K562 (cell line): ENCODE results near the gene ALG12. TPM values are rescaled to one million over a fixed set of nuclear protein-coding genes. Genes with fewer than 3 reads are reported as not detected.
A peak's percentile ranks its signal among the peaks of the same experiment; 100 is the strongest.

Experiments used
- ATAC-seq: fragments of 200-7000 bp; cut with Tn5 transposase; 3 replicates; pipeline ENCODE4 v1.9.1; 2020; ENCODE audit warnings: moderate library complexity
- BruUV-seq: library from RNA; stranded (reverse); fragments of 400-500 nt; replicated peaks from 2 replicates; lab custom pipeline; 2021; lab: Mats Ljungman, UMichigan
- CTCF ChIA-PET: fragments of 300-600 bp; formaldehyde crosslinking; extraction: SDS; loops from one replicate; lab custom pipeline; 2021; ENCODE audit warnings: low intra/inter-chr PET ratio; lab: Yijun Ruan, JAX
- POLR2A ChIA-PET: fragments of 300-600, 350-650 bp; sonication (Branson Sonifier 250); formaldehyde crosslinking; extraction: SDS; loops from one replicate; lab custom pipeline; 2021; ENCODE audit warnings: antibody characterized with exemption, inconsistent platforms; lab: Yijun Ruan, JAX
- DNase-seq, 4 experiments: peaks; one replicate each; pipeline versions ENCODE4 v3.0.0 to v3.0.0-alpha.2; 2011 to 2018; ENCODE audit warnings: low spot score in 3 of 4, mixed read lengths in 3 of 4; ENCODE audit errors: extremely low read depth in 1 of 4
- FAIRE-seq: peaks from 2 replicates; lab custom pipeline; 2011; peaks lifted over from hg19 to GRCh38; lab: Jason Lieb, UNC
- H2AFZ ChIP-seq: 2 replicates; pipeline ENCODE4 v1.6.0; 2011; ENCODE audit warnings: low read depth, low read length, control low read depth, inconsistent platforms
- H3K27ac ChIP-seq: fragments of 200-600 bp; 3 replicates; pipeline ENCODE4 v1.8.0; 2011; ENCODE audit warnings: low read depth, mild to moderate bottlenecking, control low read depth, inconsistent platforms, low read length, moderate library complexity, mixed read lengths; ENCODE audit errors: extremely low read depth
- H3K27me3 ChIP-seq, 2 experiments: fragments of 300-600 bp in 1 of 2; 2 replicates in 1 of 2; 3 replicates in 1 of 2; pipeline versions ENCODE4 v1.6.0 to v1.8.0; 2011; ENCODE audit warnings: inconsistent platforms in 2 of 2, low read length in 2 of 2, mild to moderate bottlenecking in 1 of 2, mixed read lengths in 1 of 2, moderate library complexity in 1 of 2; ENCODE audit not compliant: control insufficient read depth in 2 of 2, insufficient read depth in 2 of 2
- H3K36me3 ChIP-seq: fragments of 300-600 bp; 3 replicates; pipeline ENCODE4 v1.8.0; 2011; ENCODE audit warnings: mild to moderate bottlenecking, low read length, inconsistent platforms; ENCODE audit not compliant: control insufficient read depth, insufficient read depth
- H3K4me1 ChIP-seq, 2 experiments: fragments of 200-600 bp in 1 of 2; replicated peaks in 1 of 2; 2 replicates in 1 of 2; 3 replicates in 1 of 2; pipeline versions ENCODE4 v1.5.1 to v1.8.0; 2011; ENCODE audit warnings: inconsistent platforms in 2 of 2, low read length in 2 of 2, mild to moderate bottlenecking in 1 of 2, mixed read lengths in 1 of 2, moderate library complexity in 1 of 2; ENCODE audit not compliant: control insufficient read depth in 2 of 2, insufficient read depth in 2 of 2
- H3K4me2 ChIP-seq: 2 replicates; pipeline ENCODE4 v1.6.1; 2011; ENCODE audit warnings: low read length, control low read depth, inconsistent platforms, mixed read lengths; ENCODE audit not compliant: insufficient read depth
- H3K4me3 ChIP-seq: fragments of 200-600 bp; sonication (generic), shearing (Covaris generic); 2 replicates; pipeline ENCODE4 v1.5.1; 2016; ENCODE audit warnings: control low read depth, inconsistent platforms
- H3K79me2 ChIP-seq: fragments of 200-600 bp; 3 replicates; pipeline ENCODE4 v1.8.0; 2011; ENCODE audit warnings: low read length, inconsistent platforms; ENCODE audit not compliant: control insufficient read depth, insufficient read depth
- H3K9ac ChIP-seq, 2 experiments: 2 replicates each; pipeline versions ENCODE4 v1.6.0 to v1.6.1; 2011; ENCODE audit warnings: low read depth in 2 of 2, low read length in 2 of 2, control low read depth in 1 of 2, inconsistent platforms in 1 of 2, mild to moderate bottlenecking in 1 of 2, mixed read lengths in 1 of 2; ENCODE audit not compliant: insufficient read depth in 1 of 2
- H3K9me1 ChIP-seq: one replicate; pipeline ENCODE4 v1.6.0; 2011; ENCODE audit warnings: inconsistent platforms, mild to moderate bottlenecking, low read length, moderate library complexity; ENCODE audit not compliant: control insufficient read depth, insufficient read depth
- H3K9me3 ChIP-seq: replicated peaks from 2 replicates; pipeline ENCODE4 v1.5.1; 2011; ENCODE audit warnings: low read depth, low read length, inconsistent platforms; ENCODE audit not compliant: control insufficient read depth, insufficient read depth
- H4K20me1 ChIP-seq: replicated peaks from 2 replicates; pipeline ENCODE4 v1.6.1; 2011; ENCODE audit warnings: low read length, inconsistent platforms, mixed read lengths; ENCODE audit not compliant: control insufficient read depth, insufficient read depth
- FOXA1 ChIP-seq: fragments of 450-650 bp; IDR thresholded peaks from 2 replicates; pipeline ENCODE4 v1.6.1; 2016; ENCODE audit warnings: mild to moderate bottlenecking, borderline replicate concordance
- HCFC1 ChIP-seq: IDR thresholded peaks from 2 replicates; pipeline ENCODE4 v1.6.1; 2012; ENCODE audit warnings: low read depth, low read length, improper control_type of control experiment
- MEF2A ChIP-seq: IDR thresholded peaks from 2 replicates; pipeline ENCODE4 v1.6.1; 2011; ENCODE audit warnings: low read depth, mild to moderate bottlenecking, low read length, moderate library complexity; ENCODE audit not compliant: control insufficient read depth
- MEF2D ChIP-seq: conservative IDR thresholded peaks from 2 replicates; pipeline ENCODE4 v1.6.1; 2016; ENCODE audit warnings: low read depth, missing genetic modification characterization, missing compliant biosample characterization
- POLR2G ChIP-seq: fragments of 200-400 bp; formaldehyde crosslinking; IDR thresholded peaks from 2 replicates; pipeline ENCODE4 v1.6.1; 2017; ENCODE audit warnings: low read depth, mild to moderate bottlenecking, antibody characterized with exemption, low read length, moderate library complexity
- TRIM28 ChIP-seq: fragments of 450-650 bp; IDR thresholded peaks from 2 replicates; pipeline ENCODE4 v1.6.1; 2017
- U2AF1 ChIP-seq: fragments of 200-400 bp; formaldehyde crosslinking; optimal IDR thresholded peaks from 2 replicates; pipeline ENCODE3; 2017; ENCODE audit warnings: mild to moderate bottlenecking, low read depth, low read length, moderate library complexity
- ZNF224 ChIP-seq: sonication (generic); formaldehyde crosslinking; IDR thresholded peaks from 2 replicates; pipeline ENCODE4 v1.8.0; 2022; ENCODE audit warnings: mild to moderate bottlenecking, missing genetic modification reagents
- ZNF696 ChIP-seq: fragments of 250-450 bp; sonication (Bioruptor Pico); conservative IDR thresholded peaks from 2 replicates; pipeline ENCODE4 v1.4.0; 2020; ENCODE audit warnings: mild to moderate bottlenecking, moderate library complexity
- WGBS: fragments of 100-300 bp; shearing (Covaris generic); methylation state at CpG from one replicate; pipeline ENCODE4 v1.1.6; 2016; ENCODE audit warnings: low coverage, mixed read lengths; ENCODE audit not compliant: insufficient coverage; ENCODE audit errors: missing lambda C conversion rate; 5-methylcytosine and 5-hydroxymethylcytosine counted together
- in situ Hi-C: fragments of 300-500 bp; cut with MboI; formaldehyde crosslinking; loops from 4 replicates; pipeline ENCODE4 v1.15.0; 2018; ENCODE audit warnings: inconsistent platforms, mixed read lengths
- intact Hi-C: fragments of 100-400 bp; cut with micrococcal nuclease; formaldehyde crosslinking; loops from 2 replicates; pipeline ENCODE4 v1.14.2; 2022
- polyA plus RNA-seq, 8 experiments: library from polyadenylated mRNA; depleted of rRNA in 4 of 8; stranded (reverse) in 5 of 8; unstranded in 3 of 8; fragments of >200 nt; fragmentation: Nextera tagmentation in 2 of 8; fragmentation: Illumina TruSeq in 1 of 8; extraction: Ambion mirVana in 2 of 8; extraction: Trizol in 1 of 8; gene quantifications; 2 replicates each; pipeline versions ENCODE4 v1.2.1 to v1.2.3, GENCODE V29; 2011 to 2014; ENCODE audit warnings: inconsistent platforms in 1 of 8, missing spikeins in 1 of 8
- total RNA-seq, 7 experiments: library from RNA; depleted of rRNA in 6 of 7; stranded (reverse); fragments of >200 nt in 6 of 7; fragmentation: Illumina TruSeq in 2 of 7; extraction: Trizol in 2 of 7; gene quantifications; 2 replicates each; pipeline versions ENCODE4 v1.2.1 to v1.2.3, GENCODE V29; 2011 to 2021; ENCODE audit warnings: low replicate concordance in 1 of 7
- TF ChIP-seq, protein P1 (sequence below): sonication (generic); formaldehyde crosslinking; IDR thresholded peaks from 2 replicates; pipeline ENCODE4 v1.8.1; 2023; ENCODE audit warnings: mild to moderate bottlenecking, missing genetic modification reagents

ALG12 gene
- total and polyA plus RNA-seq, 9 of the 15 experiments (the other 6 are each of a cell fraction or from before 2014, with no cell fraction given), result 0.20 to 8.5 (median 3.4) TPM

- ChIA-PET POLR2A (interaction anchor here (1.1 to 1.6 kb wide), 2 partner anchors 10 to 13 kb away, joined by 4 to 6 read pairs; no protein-coding TSS in a partner anchor), CTCF (no interaction called here)
- ATAC-seq (no peak), FAIRE-seq (no peak), DNase-seq (no peak)
- Histone ChIP-seq H3K79me2 (peaks cover 84% of the 10 kb centered on the region), H3K9ac (no peak overlapping the region), H3K4me2 (no peak overlapping the region), H3K36me3 (peaks cover 5% of the 10 kb centered on the region; the same call in 2 of the 3 replicates), H3K9me1 (no peaks in the 10 kb centered on the region), H3K27ac (no peak overlapping the region), H2AFZ (no peak overlapping the region), H4K20me1 (peaks cover 9% of the 10 kb centered on the region; the same call in 1 of the 2 replicates), H3K9me3 (peaks cover 3% of the 10 kb centered on the region), H3K4me1 (peaks cover 6 to 13% of the 10 kb centered on the region in 2 experiments; a peak in 4 of 5 replicates), H3K27me3 (no peaks in the 10 kb centered on the region), H3K4me3 (no peak overlapping the region)
- intact Hi-C loops, result no loop called here
- TF ChIP-seq MEF2D (0 out of 2 replicates have a peak, but pooled peaks have one; percentile 23), TRIM28 (peak; percentile 50; the same call in 1 of the 2 replicates), HCFC1 (no peak), U2AF1 (no peak), ZNF696 (CRISPR knock-in tag) (no peak), POLR2G (no peak), ZNF224 (CRISPR knock-in tag) (no peak), FOXA1 (no peak), MEF2A (peak; percentile 86; the same call in 1 of the 2 replicates)
- TF ChIP-seq, protein P1, sequence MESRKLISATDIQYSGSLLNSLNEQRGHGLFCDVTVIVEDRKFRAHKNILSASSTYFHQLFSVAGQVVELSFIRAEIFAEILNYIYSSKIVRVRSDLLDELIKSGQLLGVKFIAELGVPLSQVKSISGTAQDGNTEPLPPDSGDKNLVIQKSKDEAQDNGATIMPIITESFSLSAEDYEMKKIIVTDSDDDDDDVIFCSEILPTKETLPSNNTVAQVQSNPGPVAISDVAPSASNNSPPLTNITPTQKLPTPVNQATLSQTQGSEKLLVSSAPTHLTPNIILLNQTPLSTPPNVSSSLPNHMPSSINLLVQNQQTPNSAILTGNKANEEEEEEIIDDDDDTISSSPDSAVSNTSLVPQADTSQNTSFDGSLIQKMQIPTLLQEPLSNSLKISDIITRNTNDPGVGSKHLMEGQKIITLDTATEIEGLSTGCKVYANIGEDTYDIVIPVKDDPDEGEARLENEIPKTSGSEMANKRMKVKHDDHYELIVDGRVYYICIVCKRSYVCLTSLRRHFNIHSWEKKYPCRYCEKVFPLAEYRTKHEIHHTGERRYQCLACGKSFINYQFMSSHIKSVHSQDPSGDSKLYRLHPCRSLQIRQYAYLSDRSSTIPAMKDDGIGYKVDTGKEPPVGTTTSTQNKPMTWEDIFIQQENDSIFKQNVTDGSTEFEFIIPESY, result peak; percentile 86; the same call in 1 of the 2 replicates
- BruUV-seq, result no TSS peak
- in situ Hi-C loops, result no loop called here
- WGBS, result 86% methylated on average over 11 of the region's 17 CpGs
Observed at GRCh38 chr22:49869086-49869830, 49.0 kb downstream of the ALG12 start.
